DMS 273 (cell line): ENCODE results near the gene ZMAT5.
A peak's percentile ranks its signal among the peaks of the same experiment; 100 is the strongest.

Experiments
- DNase-seq: peaks from one replicate; lab custom pipeline; 2025; ENCODE audit not compliant: unreplicated experiment; lab: John Stamatoyannopoulos, UW

The ZMAT5 gene

GRCh38 chr22:29787371-29787980, 20.7 kb upstream of the ZMAT5 start:
- DNase-seq, result no peak

- no peak for DNase-seq
Observed at GRCh38 chr22:29786031-29786430, 19.2 kb upstream of the ZMAT5 start.

GRCh38 chr22:29784451-29785361, 17.9 kb upstream of the ZMAT5 start:
- DNase-seq, result no peak

- no peak for DNase-seq
Observed at GRCh38 chr22:29782061-29782845, 15.4 kb upstream of the ZMAT5 start.

- DNase-seq, result no peak
Observed at GRCh38 chr22:29780748-29781676, 14.2 kb upstream of the ZMAT5 start.

GRCh38 chr22:29780220-29780619, 13.4 kb upstream of the ZMAT5 start:
- DNase-seq, result no peak

GRCh38 chr22:29773233-29773632, 6.4 kb upstream of the ZMAT5 start:
- DNase-seq, result no peak

GRCh38 chr22:29772170-29772641, 5.4 kb upstream of the ZMAT5 start:
- DNase-seq, result peak; percentile 78

- no peak for DNase-seq
Observed at GRCh38 chr22:29769723-29770321, 3.0 kb upstream of the ZMAT5 start.

- no peak for DNase-seq
Observed at GRCh38 chr22:29768052-29768693, 1.4 kb upstream of the ZMAT5 start.

- peak; percentile 93 for DNase-seq
Observed at GRCh38 chr22:29767171-29768051, 604 bp upstream of the ZMAT5 start, which contains the start of gene UQCR10. Gene UQCR10, plus strand, starts transcription at chr22:29767369. Its CDS starts 30 bp downstream, at chr22:29767399.

- peak; percentile 41 for DNase-seq
Observed at GRCh38 chr22:29765905-29766631, 739 bp downstream of the ZMAT5 start.

GRCh38 chr22:29762263-29762662, 4.5 kb downstream of the ZMAT5 start:
- no peak for DNase-seq

GRCh38 chr22:29758959-29759358, 7.8 kb downstream of the ZMAT5 start:
- no peak for DNase-seq

GRCh38 chr22:29758068-29758622, 8.7 kb downstream of the ZMAT5 start:
- no peak for DNase-seq

- no peak for DNase-seq
Observed at GRCh38 chr22:29757096-29757495, 9.7 kb downstream of the ZMAT5 start.

- no peak for DNase-seq
Observed at GRCh38 chr22:29756341-29756740, 10.5 kb downstream of the ZMAT5 start.
